Measurements from ENCODE around the gene B4GALT2. TPM values are rescaled to one million over a fixed set of nuclear protein-coding genes. Genes with fewer than 3 reads are reported as not detected.

Gene B4GALT2
- total and polyA plus RNA-seq, 2 donors, result 7.3 to 10.3 TPM

DNA sequence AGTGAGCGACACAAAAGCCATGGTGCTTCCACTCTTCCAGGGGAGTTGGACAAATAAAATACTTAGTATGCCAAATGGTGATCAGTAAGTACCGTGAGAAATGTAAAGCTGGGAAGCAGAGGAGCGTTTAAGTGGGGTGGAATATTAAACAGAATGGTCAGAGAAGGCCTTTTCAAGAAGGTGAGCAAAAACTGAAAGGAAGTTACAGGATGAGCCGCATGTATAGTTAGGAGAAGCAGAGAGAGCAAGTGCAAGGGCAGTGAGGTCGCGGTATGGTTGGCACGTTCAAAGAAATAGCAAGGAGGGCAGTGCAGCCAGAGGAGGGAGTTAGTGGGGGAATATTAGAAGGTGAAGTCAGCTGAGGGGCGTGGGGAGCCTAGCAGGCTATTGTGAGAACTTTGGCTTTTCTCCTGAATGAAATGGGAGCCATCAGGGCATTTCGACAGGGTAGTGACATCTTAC is 5.0 kb upstream of the B4GALT2 start:
- peaks cover 19 to 29% of the 10 kb centered on the region in 2 donors for H3K36me3 ChIP-seq (ENCODE audit: control insufficient read depth in 2 of 2, insufficient read depth in 2 of 2, low read length in 1 of 2)
- H3K27ac ChIP-seq (ENCODE audit: low read depth in 1 of 2, low read length in 1 of 2), result peak overlapping the region; percentile 78 to 84
- peaks cover 28 to 53% of the 10 kb centered on the region in 2 donors for H3K4me1 ChIP-seq (ENCODE audit: control insufficient read depth in 2 of 2, insufficient read depth in 2 of 2, low read length in 2 of 2)
- no peaks in the 10 kb centered on the region for H3K9me3 ChIP-seq (ENCODE audit: control insufficient read depth in 2 of 2, insufficient read depth in 1 of 2, low read length in 1 of 2)
- DNase-seq (ENCODE audit: low read depth in 6 of 9, low spot score in 9 of 9), result no peak
- peak overlapping the region; percentile 81 to 87 for H3K4me3 ChIP-seq (ENCODE audit: low read length in 2 of 2)
- H3K27me3 ChIP-seq (ENCODE audit: control insufficient read depth in 2 of 2, insufficient read depth in 1 of 2, low read length in 1 of 2), result peaks cover 0 to 14% of the 10 kb centered on the region in 2 donors
- WGBS, result 47% methylated on average over 9 of the region's 9 CpGs

DNA sequence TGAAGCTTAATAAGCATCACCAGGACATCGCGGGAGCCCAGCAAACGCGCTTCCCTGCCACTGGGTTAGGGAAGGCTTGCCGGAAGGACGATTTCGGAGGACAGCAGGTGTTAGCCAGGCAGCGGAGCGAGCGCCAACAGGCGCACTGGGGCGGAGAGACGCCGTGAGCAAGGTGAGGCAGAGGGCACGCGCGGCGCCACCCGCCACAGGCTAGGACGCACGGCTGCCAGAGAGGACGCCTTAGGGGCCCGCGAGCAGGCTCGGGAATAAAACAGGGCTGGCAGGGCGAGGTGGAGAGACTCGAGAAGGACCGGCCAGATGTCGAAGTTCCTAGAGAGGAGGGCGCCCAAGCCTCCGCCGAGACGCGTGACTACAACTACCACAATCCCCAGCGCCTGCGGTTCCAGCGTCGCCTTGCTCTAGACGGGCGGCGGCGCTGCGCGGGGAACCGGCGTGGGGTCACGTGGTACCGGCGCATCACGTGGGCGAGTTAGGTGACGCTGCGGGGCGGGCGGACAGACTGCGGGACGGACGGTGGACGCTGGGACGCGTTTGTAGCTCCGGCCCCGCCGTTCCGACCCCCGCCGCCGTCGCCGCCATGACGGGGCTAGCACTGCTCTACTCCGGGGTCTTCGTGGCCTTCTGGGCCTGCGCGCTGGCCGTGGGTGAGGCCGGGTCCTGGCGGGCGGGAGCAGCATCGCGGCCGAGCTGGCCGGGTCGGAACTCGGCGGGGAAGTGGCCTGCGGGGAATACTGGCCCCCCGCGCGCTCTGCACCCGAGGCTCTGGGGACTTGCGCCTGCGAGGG is 4.4 kb upstream of the B4GALT2 start, which contains the start of gene ATP6V0B:
ATP6V0B (plus strand) TSS at position 518 of the 806 bp plus-strand sequence; CDS start at position 599, 81 bp downstream.
- under 1% methylated on average over 93 of the region's 93 CpGs for WGBS
- Histone ChIP-seq H3K36me3 (ENCODE audit: control insufficient read depth in 2 of 2, insufficient read depth in 2 of 2, low read length in 1 of 2) (peaks cover 19 to 29% of the 10 kb centered on the region in 2 donors), H3K4me1 (ENCODE audit: control insufficient read depth in 2 of 2, insufficient read depth in 2 of 2, low read length in 2 of 2) (peaks cover 25 to 49% of the 10 kb centered on the region in 2 donors), H3K27me3 (ENCODE audit: control insufficient read depth in 2 of 2, insufficient read depth in 1 of 2, low read length in 1 of 2) (peaks cover 2 to 18% of the 10 kb centered on the region in 2 donors), H3K4me3 (ENCODE audit: low read length in 2 of 2) (peak within 1 kb of the TSS; percentile 81 to 87), H3K27ac (ENCODE audit: low read depth in 1 of 2, low read length in 1 of 2) (peak within 1 kb of the TSS; percentile 79 to 84), H3K9me3 (ENCODE audit: control insufficient read depth in 2 of 2, insufficient read depth in 1 of 2, low read length in 1 of 2) (no peaks in the 10 kb centered on the region)
- DNase-seq (ENCODE audit: low read depth in 6 of 9, low spot score in 9 of 9), result peak; percentile 79 to 95 (median 89)

DNA sequence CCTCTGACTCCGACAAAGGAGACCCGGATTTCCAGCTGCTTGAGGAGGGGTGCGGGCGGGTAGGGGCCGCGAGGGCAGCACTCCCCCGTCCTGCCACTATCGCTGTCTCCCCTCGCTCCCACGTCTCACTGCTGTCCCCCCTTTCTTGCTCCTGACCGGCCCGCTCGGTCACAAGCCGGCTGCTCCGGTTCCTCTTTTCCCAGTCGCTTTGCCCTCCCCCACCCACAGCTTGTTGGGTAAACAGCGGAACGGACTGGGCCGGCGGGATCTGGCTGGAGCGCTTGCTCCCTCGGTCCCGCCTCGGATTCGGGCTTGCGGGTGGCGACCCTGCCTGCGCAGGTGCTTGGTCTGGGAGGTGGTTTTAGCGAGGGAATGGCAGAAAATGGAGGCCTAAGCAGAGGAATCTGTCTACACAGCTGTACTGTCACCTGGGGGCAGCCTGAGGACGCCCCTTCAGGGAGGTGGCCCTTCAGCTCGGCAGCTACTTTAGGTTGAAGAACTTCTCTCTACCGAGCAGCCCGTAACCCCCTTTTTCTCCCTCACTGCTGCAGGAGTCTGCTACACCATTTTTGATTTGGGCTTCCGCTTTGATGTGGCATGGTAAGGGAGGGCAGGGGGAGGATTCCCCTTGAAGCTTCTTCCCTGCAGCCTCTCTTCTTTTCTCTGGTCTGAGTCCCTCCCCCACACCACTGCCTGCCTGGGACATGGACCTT is 3.6 kb upstream of the B4GALT2 start:
- WGBS, result under 1% methylated on average over 34 of the region's 34 CpGs
- Histone ChIP-seq H3K36me3 (ENCODE audit: control insufficient read depth in 2 of 2, insufficient read depth in 2 of 2, low read length in 1 of 2) (peaks cover 19 to 29% of the 10 kb centered on the region in 2 donors), H3K4me1 (ENCODE audit: control insufficient read depth in 2 of 2, insufficient read depth in 2 of 2, low read length in 2 of 2) (peaks cover 23 to 51% of the 10 kb centered on the region in 2 donors), H3K27ac (ENCODE audit: low read depth in 1 of 2, low read length in 1 of 2) (peak overlapping the region; percentile 79 to 84), H3K4me3 (ENCODE audit: low read length in 2 of 2) (peak overlapping the region; percentile 81 to 87), H3K27me3 (ENCODE audit: control insufficient read depth in 2 of 2, insufficient read depth in 1 of 2, low read length in 1 of 2) (peaks cover 4 to 25% of the 10 kb centered on the region in 2 donors), H3K9me3 (ENCODE audit: control insufficient read depth in 2 of 2, insufficient read depth in 1 of 2, low read length in 1 of 2) (no peaks in the 10 kb centered on the region)
- DNase-seq (ENCODE audit: low read depth in 6 of 9, low spot score in 9 of 9), result peak in 8 of 9 donors; percentile 51 to 91 (median 69)

DNA sequence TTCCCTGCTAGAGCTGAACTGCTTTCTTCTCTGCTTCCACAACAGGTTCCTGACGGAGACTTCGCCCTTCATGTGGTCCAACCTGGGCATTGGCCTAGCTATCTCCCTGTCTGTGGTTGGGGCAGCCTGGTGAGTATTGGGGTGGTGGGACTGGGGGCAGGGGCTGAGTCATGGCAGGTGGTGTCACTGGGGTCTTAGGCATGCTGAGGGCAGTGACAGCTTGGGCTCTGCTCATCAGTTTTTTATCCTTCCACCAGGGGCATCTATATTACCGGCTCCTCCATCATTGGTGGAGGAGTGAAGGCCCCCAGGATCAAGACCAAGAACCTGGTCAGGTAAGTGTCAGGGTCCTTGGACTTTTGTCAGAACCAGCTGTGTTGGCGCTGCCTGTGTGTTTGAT is 3.0 kb upstream of the B4GALT2 start:
- 80% methylated on average over 4 of the region's 4 CpGs for WGBS
- Histone ChIP-seq H3K4me3 (ENCODE audit: low read length in 2 of 2) (peak overlapping the region; percentile 81 to 87), H3K9me3 (ENCODE audit: control insufficient read depth in 2 of 2, insufficient read depth in 1 of 2, low read length in 1 of 2) (no peaks in the 10 kb centered on the region), H3K27ac (ENCODE audit: low read depth in 1 of 2, low read length in 1 of 2) (peak overlapping the region in 1 of 2 donors; percentile 79), H3K36me3 (ENCODE audit: control insufficient read depth in 2 of 2, insufficient read depth in 2 of 2, low read length in 1 of 2) (peaks cover 19 to 29% of the 10 kb centered on the region in 2 donors), H3K4me1 (ENCODE audit: control insufficient read depth in 2 of 2, insufficient read depth in 2 of 2, low read length in 2 of 2) (peaks cover 20 to 44% of the 10 kb centered on the region in 2 donors), H3K27me3 (ENCODE audit: control insufficient read depth in 2 of 2, insufficient read depth in 1 of 2, low read length in 1 of 2) (peaks cover 4 to 30% of the 10 kb centered on the region in 2 donors)
- no peak for DNase-seq (ENCODE audit: low read depth in 6 of 9, low spot score in 9 of 9)

DNA sequence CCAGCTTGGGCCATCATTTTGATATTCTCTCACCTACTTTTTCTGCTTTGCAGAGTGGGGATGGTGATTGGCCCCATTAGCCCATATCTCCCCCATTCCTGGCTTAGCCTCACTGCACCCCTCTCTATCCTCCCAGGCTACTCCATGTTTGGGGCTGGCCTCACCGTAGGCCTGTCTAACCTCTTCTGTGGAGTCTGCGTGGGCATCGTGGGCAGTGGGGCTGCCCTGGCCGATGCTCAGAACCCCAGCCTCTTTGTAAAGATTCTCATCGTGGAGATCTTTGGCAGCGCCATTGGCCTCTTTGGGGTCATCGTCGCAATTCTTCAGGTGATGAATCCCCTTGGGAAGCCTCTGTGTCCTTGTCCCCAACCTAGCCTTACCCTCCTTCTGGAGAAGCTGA is 2.1 kb upstream of the B4GALT2 start:
- H3K36me3 ChIP-seq (ENCODE audit: control insufficient read depth in 2 of 2, insufficient read depth in 2 of 2, low read length in 1 of 2), result peaks cover 19 to 29% of the 10 kb centered on the region in 2 donors
- 98% methylated on average over 8 of the region's 8 CpGs for WGBS

DNA sequence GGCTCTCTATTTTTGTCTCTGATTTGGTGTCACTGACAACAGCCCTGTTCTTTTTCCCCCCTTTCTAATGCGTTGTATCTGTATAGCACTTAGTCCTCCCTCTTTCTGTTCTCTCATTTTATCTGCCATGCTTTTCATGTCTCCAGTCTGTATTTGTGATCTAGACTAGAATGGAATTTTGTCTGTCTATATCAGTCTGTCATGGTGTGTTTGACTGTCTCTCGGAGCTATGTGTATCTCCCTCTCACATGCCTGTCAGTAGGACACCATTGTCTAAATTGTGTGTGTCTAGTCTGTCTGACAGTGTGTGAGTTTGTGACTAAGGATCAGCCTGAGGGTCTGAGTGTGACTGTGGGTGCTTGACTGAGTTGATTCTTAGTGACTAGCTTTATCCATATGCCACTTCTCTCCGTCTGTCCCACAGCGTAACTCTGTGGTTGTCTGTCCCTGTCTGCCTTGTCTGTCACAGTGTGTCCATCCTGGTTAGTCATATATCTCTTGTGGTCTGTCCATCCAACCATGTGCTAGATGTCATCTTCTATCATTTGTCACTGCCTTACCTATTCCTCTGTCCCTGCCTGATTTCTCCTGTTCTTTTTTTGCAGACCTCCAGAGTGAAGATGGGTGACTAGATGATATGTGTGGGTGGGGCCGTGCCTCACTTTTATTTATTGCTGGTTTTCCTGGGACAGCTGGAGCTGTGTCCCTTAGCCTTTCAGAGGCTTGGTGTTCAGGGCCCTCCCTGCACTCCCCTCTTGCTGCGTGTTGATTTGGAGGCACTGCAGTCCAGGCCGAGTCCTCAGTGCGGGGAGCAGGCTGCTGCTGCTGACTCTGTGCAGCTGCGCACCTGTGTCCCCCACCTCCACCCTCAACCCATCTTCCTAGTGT is 1.4 kb upstream of the B4GALT2 start:
- Histone ChIP-seq H3K27ac (ENCODE audit: low read depth in 1 of 2, low read length in 1 of 2) (no peak overlapping the region), H3K36me3 (ENCODE audit: control insufficient read depth in 2 of 2, insufficient read depth in 2 of 2, low read length in 1 of 2) (peaks cover 19 to 22% of the 10 kb centered on the region in 2 donors), H3K4me3 (ENCODE audit: low read length in 2 of 2) (no peak overlapping the region), H3K27me3 (ENCODE audit: control insufficient read depth in 2 of 2, insufficient read depth in 1 of 2, low read length in 1 of 2) (peaks cover 4 to 33% of the 10 kb centered on the region in 2 donors), H3K9me3 (ENCODE audit: control insufficient read depth in 2 of 2, insufficient read depth in 1 of 2, low read length in 1 of 2) (no peaks in the 10 kb centered on the region), H3K4me1 (ENCODE audit: control insufficient read depth in 2 of 2, insufficient read depth in 2 of 2, low read length in 2 of 2) (peaks cover 20 to 44% of the 10 kb centered on the region in 2 donors)
- no peak for DNase-seq (ENCODE audit: low read depth in 6 of 9, low spot score in 9 of 9)
- WGBS, result 92% methylated on average over 9 of the region's 9 CpGs

More for the DNA sequence above, 2.1 kb upstream of the B4GALT2 start:
- peaks cover 4 to 33% of the 10 kb centered on the region in 2 donors for H3K27me3 ChIP-seq (ENCODE audit: control insufficient read depth in 2 of 2, insufficient read depth in 1 of 2, low read length in 1 of 2)
- DNase-seq (ENCODE audit: low read depth in 6 of 9, low spot score in 9 of 9), result no peak
- H3K4me3 ChIP-seq (ENCODE audit: low read length in 2 of 2), result no peak overlapping the region
- peaks cover 20 to 44% of the 10 kb centered on the region in 2 donors for H3K4me1 ChIP-seq (ENCODE audit: control insufficient read depth in 2 of 2, insufficient read depth in 2 of 2, low read length in 2 of 2)
- H3K27ac ChIP-seq (ENCODE audit: low read depth in 1 of 2, low read length in 1 of 2), result no peak overlapping the region
- H3K9me3 ChIP-seq (ENCODE audit: control insufficient read depth in 2 of 2, insufficient read depth in 1 of 2, low read length in 1 of 2), result no peaks in the 10 kb centered on the region

DNA sequence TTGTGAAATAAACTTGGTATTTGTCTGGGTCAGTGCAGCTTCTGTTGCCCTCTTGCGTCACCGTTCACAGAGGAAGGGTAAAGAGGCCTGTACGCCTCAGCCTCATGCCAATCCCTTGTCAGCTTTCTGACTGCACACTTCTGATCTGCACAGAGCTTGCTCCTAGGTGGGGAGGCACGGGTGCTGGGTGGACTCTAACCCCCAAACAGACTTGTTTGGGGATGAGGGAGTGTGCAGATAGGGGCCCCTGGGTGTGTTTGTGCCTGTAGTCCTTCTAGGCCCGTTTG is 803 bp upstream of the B4GALT2 start:
- Histone ChIP-seq H3K36me3 (ENCODE audit: control insufficient read depth in 2 of 2, insufficient read depth in 2 of 2, low read length in 1 of 2) (peaks cover 19 to 22% of the 10 kb centered on the region in 2 donors), H3K4me1 (ENCODE audit: control insufficient read depth in 2 of 2, insufficient read depth in 2 of 2, low read length in 2 of 2) (peaks cover 20 to 44% of the 10 kb centered on the region in 2 donors), H3K4me3 (ENCODE audit: low read length in 2 of 2) (no peak overlapping the region), H3K27ac (ENCODE audit: low read depth in 1 of 2, low read length in 1 of 2) (no peak overlapping the region), H3K9me3 (ENCODE audit: control insufficient read depth in 2 of 2, insufficient read depth in 1 of 2, low read length in 1 of 2) (no peaks in the 10 kb centered on the region), H3K27me3 (ENCODE audit: control insufficient read depth in 2 of 2, insufficient read depth in 1 of 2, low read length in 1 of 2) (peaks cover 4 to 33% of the 10 kb centered on the region in 2 donors)
- DNase-seq (ENCODE audit: low read depth in 6 of 9, low spot score in 9 of 9), result no peak
- WGBS, result 89% methylated on average over 5 of the region's 5 CpGs

DNA sequence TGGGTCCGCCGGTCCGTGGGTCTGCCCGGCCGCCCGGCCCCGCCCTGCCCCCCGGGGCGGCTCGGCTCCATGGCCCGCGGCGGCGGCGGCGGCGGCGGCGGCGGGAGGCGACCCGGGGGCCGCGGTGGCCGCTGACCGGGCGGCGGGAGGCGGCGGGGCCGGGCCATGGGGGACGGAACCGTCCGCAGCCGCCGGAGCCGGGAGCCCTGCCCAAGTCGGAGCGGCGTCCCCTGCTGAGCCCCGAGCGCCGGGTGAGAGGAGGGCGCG is 184 bp downstream of the B4GALT2 start:
- Histone ChIP-seq H3K27me3 (ENCODE audit: control insufficient read depth in 2 of 2, insufficient read depth in 1 of 2, low read length in 1 of 2) (peaks cover 4 to 33% of the 10 kb centered on the region in 2 donors), H3K27ac (ENCODE audit: low read depth in 1 of 2, low read length in 1 of 2) (no peak overlapping the region), H3K4me1 (ENCODE audit: control insufficient read depth in 2 of 2, insufficient read depth in 2 of 2, low read length in 2 of 2) (peaks cover 18 to 39% of the 10 kb centered on the region in 2 donors), H3K36me3 (ENCODE audit: control insufficient read depth in 2 of 2, insufficient read depth in 2 of 2, low read length in 1 of 2) (peaks cover 19 to 22% of the 10 kb centered on the region in 2 donors), H3K4me3 (ENCODE audit: low read length in 2 of 2) (peak overlapping the region in 1 of 2 donors; percentile 59), H3K9me3 (ENCODE audit: control insufficient read depth in 2 of 2, insufficient read depth in 1 of 2, low read length in 1 of 2) (no peaks in the 10 kb centered on the region)
- no peak for DNase-seq (ENCODE audit: low read depth in 6 of 9, low spot score in 9 of 9)
- WGBS, result under 1% methylated on average over 45 of the region's 45 CpGs
